AG09319 (cell line): Measurements from ENCODE around the gene KCND3.

ENCODE experiments used
- DNase-seq: peaks from one replicate; pipeline ENCODE4 v3.0.0-alpha.2; 2010; ENCODE audit warnings: low read depth; ENCODE audit errors: extremely low read depth
- CTCF ChIP-seq: IDR thresholded peaks from 2 replicates; pipeline ENCODE4 v1.5.1; 2011; ENCODE audit warnings: low read depth, mild to moderate bottlenecking, inconsistent platforms, low read length, moderate library complexity

Gene KCND3

DNA sequence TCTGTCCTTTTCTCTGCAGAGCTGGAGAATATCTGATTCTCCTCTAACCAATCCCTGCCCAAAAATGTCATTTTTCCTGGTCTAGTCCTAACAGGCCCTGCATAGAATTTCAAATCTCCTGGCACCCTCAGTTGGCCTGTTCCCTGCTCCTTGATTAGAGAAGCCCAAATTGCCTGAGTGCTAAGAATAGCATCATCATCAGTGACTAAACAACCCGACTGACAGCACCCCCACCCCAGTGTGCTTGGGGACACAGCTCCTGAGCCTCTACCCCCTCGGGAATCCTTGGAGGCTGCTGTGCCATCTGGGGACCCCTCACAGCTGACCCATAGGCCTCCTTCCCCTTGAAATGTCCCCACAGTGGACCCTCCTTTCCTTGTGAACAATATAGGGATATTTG is 139.4 kb downstream of the KCND3 start:
- TF ChIP-seq CTCF, result no peak
- DNase-seq, result no peak

DNA sequence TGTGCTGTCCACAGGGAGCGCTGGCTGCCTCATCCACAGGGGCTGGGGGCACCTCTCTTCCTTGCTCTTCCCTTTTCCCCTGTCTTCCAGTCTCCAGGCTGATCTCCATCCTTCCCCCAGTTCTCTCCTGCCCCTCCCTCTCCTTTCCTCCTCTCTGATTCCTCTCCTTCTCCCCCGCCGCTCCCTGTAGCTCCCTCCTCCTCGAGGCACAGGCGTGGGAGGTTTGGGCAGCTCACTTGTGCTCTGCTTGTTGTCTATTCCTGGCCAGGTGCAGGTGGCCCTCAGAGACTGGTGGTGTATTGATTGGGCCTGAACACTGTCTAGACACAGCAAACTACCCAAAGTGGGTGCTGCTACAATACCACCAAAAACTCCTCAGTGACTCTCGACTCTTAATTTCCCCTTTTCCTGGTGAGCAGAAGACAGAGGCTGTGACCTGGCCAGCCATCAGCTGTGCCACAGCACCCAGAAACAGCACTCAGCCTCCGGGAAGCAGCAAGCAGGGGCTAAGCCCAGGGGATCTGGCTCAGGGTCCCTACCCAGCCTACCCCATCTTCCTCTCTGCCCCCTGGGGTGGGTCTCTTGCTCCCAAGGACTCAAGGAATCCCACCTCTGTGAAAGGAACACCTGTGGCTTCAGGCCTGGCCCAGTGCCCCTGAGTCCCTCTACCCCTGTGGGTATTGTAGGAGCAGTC is 140.5 kb downstream of the KCND3 start:
- DNase-seq, result no peak
- TF ChIP-seq CTCF, result no peak

- TF ChIP-seq CTCF, result no peak
- DNase-seq, result no peak
Observed at GRCh38 chr1:111847466-111847865, 142.0 kb downstream of the KCND3 start.

- no peak for TF ChIP-seq CTCF
- DNase-seq, result no peak
Observed at GRCh38 chr1:111846842-111847241, 142.6 kb downstream of the KCND3 start.

DNA sequence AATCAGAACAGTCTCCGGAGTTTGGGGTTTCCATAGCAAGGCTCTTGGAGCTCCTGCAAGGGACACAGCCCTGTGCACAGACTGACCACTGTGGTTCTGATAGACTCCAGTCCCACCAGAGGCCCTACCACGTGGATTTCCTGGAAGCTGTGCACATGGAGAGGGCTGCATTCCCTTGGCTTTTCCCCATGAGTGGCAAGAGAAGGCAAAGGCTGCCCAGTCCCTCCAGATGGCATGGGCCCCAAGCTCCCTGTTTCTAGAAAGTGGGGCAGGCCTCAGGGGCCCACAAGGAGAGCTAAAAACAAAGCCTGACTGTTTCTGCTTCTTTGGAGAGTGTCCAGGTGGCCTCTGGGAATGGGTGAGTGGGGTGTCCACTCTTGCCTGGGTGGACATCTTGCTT is 146.3 kb downstream of the KCND3 start:
- TF ChIP-seq CTCF, result no peak
- DNase-seq, result no peak

GRCh38 chr1:111842411-111842810 is 147.1 kb downstream of the KCND3 start:
- DNase-seq, result no peak
- TF ChIP-seq CTCF, result no peak

GRCh38 chr1:111841746-111842145 is 147.7 kb downstream of the KCND3 start:
- no peak for DNase-seq
- no peak for TF ChIP-seq CTCF
